Hepatic stellate cell (primary cell): ENCODE measurements around the gene STIMATE.

Source experiments
- DNase-seq: peaks from one replicate; pipeline ENCODE4 v3.0.0; 2011; ENCODE audit warnings: low spot score

Gene STIMATE

GRCh38 chr3:52841211-52841980 lies 56.0 kb downstream of the STIMATE start:
- DNase-seq, result no peak

DNA sequence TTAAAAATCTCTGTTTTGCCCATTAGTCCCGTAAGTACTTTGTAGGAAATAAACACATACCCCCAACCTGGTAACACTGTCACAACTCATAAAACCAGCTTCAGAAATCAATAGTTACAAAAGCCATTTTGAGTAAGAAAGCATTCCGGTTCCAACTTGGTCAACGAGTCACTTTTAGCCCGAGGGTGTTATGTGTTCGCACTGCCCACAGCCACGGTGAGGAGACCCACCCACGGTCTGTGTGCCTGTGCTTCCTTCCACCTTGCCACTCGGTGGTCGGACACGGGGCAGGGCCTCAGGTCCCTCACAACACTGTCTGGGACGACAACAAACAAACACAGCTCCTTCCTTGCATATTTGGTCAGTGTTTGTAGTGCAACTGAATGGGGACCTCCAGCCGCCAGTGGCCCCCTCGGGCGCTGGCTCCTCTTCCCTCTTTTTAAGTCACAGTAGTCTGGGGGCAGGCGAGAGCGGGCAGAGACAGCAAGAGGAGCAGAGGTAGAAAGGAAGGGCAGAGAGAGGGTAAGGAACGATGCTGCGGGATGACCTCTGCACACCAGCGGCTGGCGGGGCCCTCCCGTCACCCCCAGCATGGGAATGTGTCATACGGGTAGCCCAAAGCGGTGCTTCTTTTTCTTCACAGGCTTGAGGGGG lies 57.3 kb downstream of the STIMATE start:
- DNase-seq, result no peak

DNA sequence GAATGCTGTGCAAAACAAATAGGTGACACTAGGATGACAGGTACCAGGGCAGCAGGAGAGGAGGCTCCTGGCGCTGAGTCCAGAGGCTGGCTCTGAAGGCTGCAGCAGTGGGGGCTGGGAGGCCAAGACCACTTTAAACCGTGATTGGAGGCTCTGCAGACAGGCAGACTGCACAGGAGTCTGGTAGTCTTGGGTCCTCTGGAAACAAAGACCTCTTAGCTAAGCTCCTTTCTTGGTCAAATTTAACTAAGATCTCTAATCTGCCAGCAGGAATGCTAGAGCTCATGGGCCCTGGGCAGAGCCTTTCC lies 58.1 kb downstream of the STIMATE start:
- DNase-seq, result no peak

DNA sequence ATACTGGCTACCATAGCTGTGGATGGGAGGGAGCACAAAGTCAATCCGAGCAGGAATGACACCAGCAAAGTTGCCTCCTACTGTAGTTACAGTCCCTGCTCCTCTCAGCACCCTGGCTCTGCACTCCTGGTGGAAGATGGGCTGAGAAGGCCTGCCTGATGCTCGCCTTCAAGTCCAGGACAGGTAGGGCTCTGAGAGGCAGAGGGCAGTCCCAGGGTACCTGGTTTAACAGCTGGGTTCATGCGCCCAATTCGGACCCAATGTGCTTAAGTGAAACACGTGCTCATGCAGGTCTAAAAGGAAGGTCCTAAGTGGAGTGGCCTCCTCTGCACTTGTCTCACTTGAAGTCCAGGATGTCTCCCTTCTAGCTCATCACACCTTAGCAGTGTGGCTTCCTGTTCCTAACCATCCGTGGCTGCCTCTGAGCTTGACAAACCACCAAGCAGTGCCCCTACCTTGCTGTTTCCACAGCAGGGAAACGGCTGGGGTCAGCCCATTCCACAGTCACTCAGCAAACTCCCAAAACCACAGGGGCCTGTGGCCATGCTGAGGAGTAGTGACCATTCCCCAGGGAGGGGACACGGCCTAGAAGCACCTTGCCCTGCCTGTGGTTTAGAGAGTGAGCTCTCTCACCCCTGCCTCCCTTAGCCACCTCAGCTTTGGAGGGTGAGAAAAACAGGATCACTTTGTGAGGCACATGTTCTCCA lies 58.6 kb downstream of the STIMATE start:
- DNase-seq, result no peak

DNA sequence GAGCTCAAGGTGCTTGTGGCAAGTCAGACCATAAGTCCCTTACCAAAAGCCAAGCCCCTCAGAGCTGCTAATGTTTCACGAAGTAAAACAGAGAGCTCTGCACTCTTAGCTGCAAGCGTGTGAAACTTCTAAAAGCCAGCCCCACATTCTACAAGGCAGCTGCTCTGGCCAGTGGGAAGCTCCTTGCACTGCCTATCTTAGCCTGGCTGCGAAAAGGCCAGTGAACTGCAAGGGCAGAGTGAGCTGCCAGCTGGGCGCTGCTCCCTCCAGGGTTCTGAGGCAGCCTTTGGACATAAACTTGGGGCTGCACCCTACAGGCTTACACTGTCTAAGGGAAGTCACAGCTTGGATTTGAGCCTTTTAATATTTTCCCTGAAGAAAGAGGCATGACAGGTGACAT lies 60.4 kb downstream of the STIMATE start:
- DNase-seq, result no peak

GRCh38 chr3:52836471-52836845 lies 60.9 kb downstream of the STIMATE start:
- no peak for DNase-seq

GRCh38 chr3:52835766-52836470 lies 61.4 kb downstream of the STIMATE start:
- no peak for DNase-seq

DNA sequence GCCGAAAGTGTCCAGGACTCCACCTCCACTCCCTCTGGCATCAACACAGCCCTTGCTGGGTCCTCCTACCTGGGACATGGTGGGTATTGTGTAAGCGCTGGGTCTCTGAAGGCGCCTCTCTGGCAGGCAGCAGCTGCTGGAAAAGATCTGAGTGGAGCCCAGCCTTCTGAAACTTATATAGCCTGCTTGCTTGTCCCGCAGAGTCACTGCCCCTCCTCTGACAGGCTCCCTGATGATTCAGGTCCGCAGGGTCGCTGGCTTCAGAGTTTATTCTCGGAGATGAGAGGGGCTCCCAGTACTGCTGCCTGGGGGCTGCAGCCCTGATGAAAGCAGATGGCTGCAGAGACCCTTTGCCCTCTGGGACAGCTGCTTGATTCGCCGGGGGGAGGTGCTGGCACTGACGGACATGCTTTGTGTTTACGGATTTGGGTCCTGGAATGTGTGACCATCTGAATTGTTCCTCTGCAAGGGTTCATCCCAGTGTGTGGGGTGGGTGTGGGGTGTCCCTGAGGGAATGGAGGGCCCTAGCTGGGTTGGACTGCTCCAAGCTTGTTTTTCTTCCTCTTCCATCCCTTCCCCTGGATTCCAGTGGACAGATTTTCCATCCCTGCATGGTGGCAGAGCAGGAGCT lies 62.4 kb downstream of the STIMATE start, which contains the start of gene MUSTN1:
Gene MUSTN1, minus strand, starts transcription at position 149 of the 631 bp plus-strand sequence. Its CDS starts 71 bp downstream, at position 78.
- peak; percentile 72 for DNase-seq

DNA sequence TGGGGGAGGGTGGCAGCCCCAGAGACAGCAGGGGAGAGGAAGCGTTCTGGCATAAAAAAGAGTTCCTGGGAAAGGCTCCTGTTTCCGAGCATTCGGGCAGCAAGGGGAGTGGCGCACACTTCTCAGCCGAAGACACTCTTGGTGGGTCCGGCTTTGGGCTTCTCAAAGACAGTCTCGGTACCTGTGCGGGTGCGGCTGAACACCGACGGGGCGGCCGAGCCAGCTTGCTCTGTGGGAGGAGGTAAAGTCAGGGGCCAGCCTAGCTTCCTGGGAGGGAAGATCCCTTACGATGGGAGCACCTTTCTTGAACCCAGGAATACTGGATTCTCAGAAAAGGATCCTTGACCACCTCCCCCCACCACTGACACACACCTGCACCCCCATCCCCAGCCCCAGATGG lies 64.1 kb downstream of the STIMATE start:
- no peak for DNase-seq

GRCh38 chr3:52831500-52832301 lies 65.6 kb downstream of the STIMATE start:
- DNase-seq, result peak; percentile 92

GRCh38 chr3:52830535-52831258 lies 66.7 kb downstream of the STIMATE start, which contains the start of gene ITIH4:
TSS of gene ITIH4 (minus strand) at chr3:52830672. CDS start at chr3:52830642, 30 bp downstream.
- DNase-seq, result no peak

DNA sequence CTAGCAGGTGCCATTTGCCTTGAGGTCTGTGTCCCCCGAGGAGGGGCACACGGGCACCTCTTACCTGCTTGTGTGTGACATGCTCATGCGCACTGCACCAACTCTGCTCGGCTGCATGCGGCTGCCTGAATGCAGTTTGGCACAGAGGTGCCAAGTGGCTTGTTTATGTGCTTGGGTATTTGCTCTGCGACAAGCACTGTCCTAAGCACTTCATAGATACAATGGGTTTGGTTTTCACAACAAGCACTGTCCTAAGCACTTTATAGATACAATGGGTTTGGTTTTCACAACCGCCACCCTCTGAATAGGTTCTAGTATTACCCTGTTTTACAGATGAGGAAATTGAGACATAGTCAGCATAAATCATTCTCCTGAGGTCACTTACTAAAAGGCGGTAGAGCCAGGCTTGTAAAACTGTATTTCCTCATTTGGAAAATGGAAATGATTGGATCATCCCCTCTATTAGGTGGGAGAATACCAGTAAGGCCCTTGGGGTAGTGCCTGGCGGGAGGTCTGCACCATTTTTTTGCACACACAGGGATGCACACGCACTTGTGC lies 67.4 kb downstream of the STIMATE start:
- no peak for DNase-seq

- DNase-seq, result no peak
These were observed 67.9 kb downstream of the STIMATE start for GRCh38 chr3:52829482-52829881.

GRCh38 chr3:52827866-52828376 lies 69.4 kb downstream of the STIMATE start:
- no peak for DNase-seq

DNA sequence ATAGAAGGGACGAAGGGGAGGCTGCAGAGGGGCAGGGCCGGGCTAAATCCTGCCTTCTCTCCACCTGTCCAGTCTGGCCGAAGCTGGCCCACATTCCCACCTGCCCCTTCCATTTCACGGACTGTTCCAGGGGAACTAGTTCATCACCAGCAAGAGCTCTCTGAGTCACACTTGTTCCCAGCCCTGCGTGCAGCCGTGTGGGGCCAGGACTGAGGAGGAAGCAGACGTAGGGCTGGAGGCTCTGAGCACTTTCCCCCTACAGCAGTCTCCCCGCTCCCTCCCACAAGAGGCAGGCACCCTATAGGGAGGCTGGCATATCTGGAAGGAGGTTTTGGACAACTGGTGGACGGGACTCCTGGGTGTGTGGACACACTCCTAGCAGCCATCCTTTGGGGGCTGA lies 69.9 kb downstream of the STIMATE start:
- no peak for DNase-seq

- no peak for DNase-seq
These were observed 73.3 kb downstream of the STIMATE start for GRCh38 chr3:52824037-52824436.

GRCh38 chr3:52822363-52822762 lies 75.0 kb downstream of the STIMATE start:
- no peak for DNase-seq

GRCh38 chr3:52820736-52821135 lies 76.6 kb downstream of the STIMATE start:
- peak; percentile 36 for DNase-seq

- DNase-seq, result no peak
These were observed 77.4 kb downstream of the STIMATE start for GRCh38 chr3:52819936-52820335.

GRCh38 chr3:52817860-52818259 lies 79.5 kb downstream of the STIMATE start:
- DNase-seq, result no peak
